HFF-Myc (cell line): ENCODE data around the gene REEP1.
A peak's percentile ranks its signal among the peaks of the same experiment; 100 is the strongest.

Source experiments
- DNase-seq: peaks from one replicate; pipeline ENCODE4 v3.0.0-alpha.2; 2011; ENCODE audit warnings: low read depth; ENCODE audit errors: extremely low read depth
- H3K4me3 ChIP-seq: replicated peaks from 2 replicates; pipeline ENCODE4 v1.5.1; 2011; ENCODE audit warnings: low read depth, mild to moderate bottlenecking, control low read depth, low read length
- TF ChIP-seq, protein P1 (sequence below): IDR thresholded peaks from 2 replicates; pipeline ENCODE4 v1.5.1; 2012; ENCODE audit warnings: mild to moderate bottlenecking, low read depth, low read length, control low read depth; ENCODE audit errors: missing control alignments

Gene REEP1

DNA sequence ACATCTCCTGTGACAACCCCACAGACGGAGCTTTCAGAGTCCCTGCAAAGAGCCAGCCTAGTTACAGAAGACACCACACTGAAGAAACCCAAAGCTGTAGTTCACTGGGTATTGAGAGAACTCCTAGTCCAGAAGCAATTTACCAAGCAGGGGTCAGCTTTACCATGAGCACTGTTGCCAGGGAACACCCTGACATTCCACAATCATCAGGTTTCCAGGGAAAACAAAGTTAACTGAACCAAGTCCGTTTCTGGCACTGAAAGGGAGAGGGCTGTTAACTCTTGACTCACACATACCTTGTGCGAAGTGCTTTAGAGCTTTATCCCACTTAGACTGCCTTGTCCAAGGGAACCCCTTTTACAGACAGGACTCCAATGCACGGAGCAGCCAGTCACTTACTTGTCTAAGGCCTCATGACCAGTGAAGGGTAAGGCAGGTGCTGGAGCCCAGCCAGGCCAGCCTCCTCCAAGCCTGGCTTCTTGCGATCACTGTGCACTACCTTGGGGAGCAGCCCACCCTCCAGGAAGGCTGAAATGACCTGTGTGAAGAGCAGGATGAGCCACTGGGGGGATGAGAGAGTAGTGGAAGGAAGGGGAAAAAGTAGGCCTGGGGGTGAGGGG lies 53.9 kb downstream of the REEP1 start:
- H3K4me3 ChIP-seq, result no peak overlapping the region
- TF ChIP-seq, protein P1, sequence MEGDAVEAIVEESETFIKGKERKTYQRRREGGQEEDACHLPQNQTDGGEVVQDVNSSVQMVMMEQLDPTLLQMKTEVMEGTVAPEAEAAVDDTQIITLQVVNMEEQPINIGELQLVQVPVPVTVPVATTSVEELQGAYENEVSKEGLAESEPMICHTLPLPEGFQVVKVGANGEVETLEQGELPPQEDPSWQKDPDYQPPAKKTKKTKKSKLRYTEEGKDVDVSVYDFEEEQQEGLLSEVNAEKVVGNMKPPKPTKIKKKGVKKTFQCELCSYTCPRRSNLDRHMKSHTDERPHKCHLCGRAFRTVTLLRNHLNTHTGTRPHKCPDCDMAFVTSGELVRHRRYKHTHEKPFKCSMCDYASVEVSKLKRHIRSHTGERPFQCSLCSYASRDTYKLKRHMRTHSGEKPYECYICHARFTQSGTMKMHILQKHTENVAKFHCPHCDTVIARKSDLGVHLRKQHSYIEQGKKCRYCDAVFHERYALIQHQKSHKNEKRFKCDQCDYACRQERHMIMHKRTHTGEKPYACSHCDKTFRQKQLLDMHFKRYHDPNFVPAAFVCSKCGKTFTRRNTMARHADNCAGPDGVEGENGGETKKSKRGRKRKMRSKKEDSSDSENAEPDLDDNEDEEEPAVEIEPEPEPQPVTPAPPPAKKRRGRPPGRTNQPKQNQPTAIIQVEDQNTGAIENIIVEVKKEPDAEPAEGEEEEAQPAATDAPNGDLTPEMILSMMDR, result no peak
- DNase-seq, result no peak

DNA sequence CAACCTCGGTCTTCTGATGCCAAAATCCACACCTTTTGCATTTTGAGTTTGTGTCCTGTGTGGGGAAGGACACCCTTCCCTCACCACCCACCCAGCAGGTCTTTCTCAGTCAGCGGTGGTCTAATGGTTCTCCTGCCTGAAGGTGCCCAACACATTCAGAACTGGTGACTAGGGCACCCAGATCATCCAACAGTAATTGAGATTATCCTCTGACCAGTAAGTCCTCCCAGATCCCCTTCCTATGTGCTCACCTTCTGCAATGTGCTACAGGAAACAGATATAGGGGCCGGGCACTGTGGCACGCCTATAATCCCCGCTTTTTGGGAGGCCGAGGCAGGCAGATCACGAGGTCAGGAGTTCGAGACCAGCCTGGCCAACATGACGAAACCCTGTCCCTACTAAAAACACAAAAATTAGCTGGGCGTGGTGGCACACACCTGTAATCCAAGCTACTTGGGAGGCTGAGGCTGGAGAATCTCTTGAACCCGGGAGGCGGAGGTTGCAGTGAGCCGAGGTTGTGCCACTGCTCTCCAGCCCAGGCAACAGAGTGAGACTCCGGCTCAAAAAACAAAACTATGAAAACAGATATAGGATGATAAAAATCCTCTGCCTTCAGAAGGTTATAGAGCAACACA lies 56.2 kb downstream of the REEP1 start:
- TF ChIP-seq, protein P1, result no peak
- DNase-seq, result no peak
- no peak overlapping the region for H3K4me3 ChIP-seq

- TF ChIP-seq, protein P1, result no peak
- DNase-seq, result no peak
- H3K4me3 ChIP-seq, result no peak overlapping the region
Measured at GRCh38 chr2:86280191-86280667, 57.2 kb downstream of the REEP1 start.

- DNase-seq, result no peak
- TF ChIP-seq, protein P1, result no peak
- H3K4me3 ChIP-seq, result no peak overlapping the region
Measured at GRCh38 chr2:86275962-86276361, 61.5 kb downstream of the REEP1 start.

- DNase-seq, result no peak
- H3K4me3 ChIP-seq, result no peak overlapping the region
- TF ChIP-seq, protein P1, result no peak
Measured at GRCh38 chr2:86275384-86275799, 62.0 kb downstream of the REEP1 start.

DNA sequence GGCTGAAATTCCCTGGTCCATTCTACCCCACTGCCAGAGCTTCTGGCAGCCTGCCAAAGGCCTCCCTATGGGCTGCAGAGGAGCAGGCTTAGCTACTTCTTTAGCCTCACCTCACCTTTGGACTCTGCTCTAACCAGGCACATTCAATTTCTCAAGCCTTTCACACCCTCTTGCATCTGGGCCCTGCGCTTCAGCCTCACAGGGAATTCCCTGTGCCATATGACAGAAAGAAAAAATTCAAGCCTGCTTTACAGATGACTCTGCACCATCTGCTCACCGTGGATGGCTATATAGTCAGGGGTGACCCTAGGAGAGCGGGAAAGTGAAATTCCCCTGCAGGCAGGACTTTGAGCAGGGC lies 62.5 kb downstream of the REEP1 start:
- DNase-seq, result peak; percentile 11
- no peak overlapping the region for H3K4me3 ChIP-seq
- TF ChIP-seq, protein P1, result no peak
